ENCODE measurements around the gene SLC37A2. TPM values are rescaled to one million over a fixed set of nuclear protein-coding genes. Genes with fewer than 3 reads are reported as not detected.

The SLC37A2 gene
- total RNA-seq, 1 donor from 2014 or later: 1.3 TPM

DNA sequence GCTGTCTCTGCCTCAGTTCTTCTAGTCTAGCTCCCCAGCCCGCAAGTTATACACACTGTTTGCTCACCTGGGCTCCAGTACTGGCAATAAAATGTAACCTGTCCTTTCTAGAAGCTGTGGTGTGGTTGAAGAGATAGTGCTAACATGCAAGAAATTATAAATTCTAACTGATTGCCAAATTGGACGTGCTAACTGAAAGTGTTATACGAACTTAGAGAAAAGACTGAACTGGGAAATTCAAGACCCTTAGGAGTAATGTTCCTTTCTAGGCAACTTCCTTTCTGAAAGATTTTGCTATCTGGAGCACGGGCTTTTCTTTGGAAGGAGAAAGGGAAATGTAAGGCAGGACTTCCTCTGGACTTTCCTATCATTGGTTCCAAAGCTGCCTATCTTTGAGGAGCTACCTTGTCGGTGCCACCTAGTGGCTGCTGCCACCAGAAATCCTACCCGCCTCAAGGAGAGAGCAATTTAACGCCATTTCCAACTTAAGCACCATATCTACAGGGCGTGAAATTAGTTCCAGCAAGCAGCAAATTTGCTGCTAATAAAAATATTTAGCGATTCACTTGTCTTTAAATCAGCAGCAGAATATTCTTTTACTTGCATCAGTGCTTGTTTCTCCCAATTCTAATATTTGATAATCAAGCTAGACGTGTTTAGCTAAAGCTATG, 61.0 kb downstream of the SLC37A2 start:
- H3K27me3 ChIP-seq (ENCODE audit: insufficient read depth, low read length): no peaks in the 10 kb centered on the region
- DNase-seq (ENCODE audit: low read depth) (peak; percentile 42), FAIRE-seq (no peak)
- Mint-ChIP-seq H3K4me3 (ENCODE audit: unreplicated experiment) (no peak overlapping the region), H3K27ac (ENCODE audit: unreplicated experiment) (no peak overlapping the region), H3K9me3 (ENCODE audit: unreplicated experiment) (peaks cover under 1% of the 10 kb centered on the region), H3K27me3 (ENCODE audit: low read depth, unreplicated experiment) (peaks cover 11% of the 10 kb centered on the region), H3K36me3 (ENCODE audit: low read depth, unreplicated experiment) (no peaks in the 10 kb centered on the region), H3K4me1 (ENCODE audit: low read depth, unreplicated experiment) (peaks cover 18% of the 10 kb centered on the region)
- H3K4me3 ChIP-seq (ENCODE audit: insufficient read depth, low read depth, low read length): no peak overlapping the region
- H3K79me2 ChIP-seq (ENCODE audit: insufficient read depth, low read length): no peaks in the 10 kb centered on the region
- no peak for TF ChIP-seq EZH2 (IDR thresholded peaks at IDR 0.05; ENCODE audit: insufficient read depth, low read length)
- TF ChIP-seq, protein P1, sequence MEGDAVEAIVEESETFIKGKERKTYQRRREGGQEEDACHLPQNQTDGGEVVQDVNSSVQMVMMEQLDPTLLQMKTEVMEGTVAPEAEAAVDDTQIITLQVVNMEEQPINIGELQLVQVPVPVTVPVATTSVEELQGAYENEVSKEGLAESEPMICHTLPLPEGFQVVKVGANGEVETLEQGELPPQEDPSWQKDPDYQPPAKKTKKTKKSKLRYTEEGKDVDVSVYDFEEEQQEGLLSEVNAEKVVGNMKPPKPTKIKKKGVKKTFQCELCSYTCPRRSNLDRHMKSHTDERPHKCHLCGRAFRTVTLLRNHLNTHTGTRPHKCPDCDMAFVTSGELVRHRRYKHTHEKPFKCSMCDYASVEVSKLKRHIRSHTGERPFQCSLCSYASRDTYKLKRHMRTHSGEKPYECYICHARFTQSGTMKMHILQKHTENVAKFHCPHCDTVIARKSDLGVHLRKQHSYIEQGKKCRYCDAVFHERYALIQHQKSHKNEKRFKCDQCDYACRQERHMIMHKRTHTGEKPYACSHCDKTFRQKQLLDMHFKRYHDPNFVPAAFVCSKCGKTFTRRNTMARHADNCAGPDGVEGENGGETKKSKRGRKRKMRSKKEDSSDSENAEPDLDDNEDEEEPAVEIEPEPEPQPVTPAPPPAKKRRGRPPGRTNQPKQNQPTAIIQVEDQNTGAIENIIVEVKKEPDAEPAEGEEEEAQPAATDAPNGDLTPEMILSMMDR (IDR thresholded peaks at IDR 0.05; ENCODE audit: insufficient read depth, low read depth, low read length): peak; percentile 39
- H3K9me3 ChIP-seq (ENCODE audit: insufficient read depth, low read depth, low read length): no peaks in the 10 kb centered on the region
- no peaks in the 10 kb centered on the region for H4K20me1 ChIP-seq (ENCODE audit: insufficient read depth, low read length)
- no peaks in the 10 kb centered on the region for H3K4me1 ChIP-seq (ENCODE audit: insufficient read depth, low read length)
- H3K9ac ChIP-seq (ENCODE audit: low read length): no peak overlapping the region
- no peak overlapping the region for H3K27ac ChIP-seq (ENCODE audit: low read depth, low read length)
- H3K4me2 ChIP-seq (ENCODE audit: low read length): no peak overlapping the region
- peak overlapping the region; percentile 15 for H2AFZ ChIP-seq (ENCODE audit: low read depth, low read length)
- H3K36me3 ChIP-seq (ENCODE audit: insufficient read depth, low read length): no peaks in the 10 kb centered on the region

DNA sequence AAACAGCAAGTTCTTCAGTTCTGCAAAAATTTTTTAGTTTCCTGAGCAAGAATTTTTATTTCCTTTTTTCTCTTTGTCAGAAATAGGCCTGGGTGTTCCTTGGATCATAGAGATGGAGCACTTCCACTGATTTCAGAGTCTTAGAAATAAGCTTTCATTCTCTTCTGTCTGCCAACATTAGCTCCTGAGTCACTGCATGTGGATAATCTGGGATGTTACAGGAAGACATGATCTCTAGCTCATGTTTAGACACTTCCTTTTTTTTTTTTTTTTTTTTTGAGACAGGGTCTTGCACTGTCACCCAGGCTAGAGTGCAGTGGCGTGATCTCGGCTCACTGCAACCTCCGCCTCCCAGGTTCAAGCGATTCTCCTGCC, 61.5 kb downstream of the SLC37A2 start:
- FAIRE-seq (no peak), DNase-seq (ENCODE audit: low read depth) (no peak)
- Mint-ChIP-seq H3K4me1 (ENCODE audit: low read depth, unreplicated experiment) (peaks cover 21% of the 10 kb centered on the region), H3K36me3 (ENCODE audit: low read depth, unreplicated experiment) (no peaks in the 10 kb centered on the region), H3K27ac (ENCODE audit: unreplicated experiment) (no peak overlapping the region), H3K9me3 (ENCODE audit: unreplicated experiment) (peaks cover 1% of the 10 kb centered on the region), H3K27me3 (ENCODE audit: low read depth, unreplicated experiment) (peaks cover 11% of the 10 kb centered on the region), H3K4me3 (ENCODE audit: unreplicated experiment) (no peak overlapping the region)
- no peaks in the 10 kb centered on the region for H3K36me3 ChIP-seq (ENCODE audit: insufficient read depth, low read length)
- H3K79me2 ChIP-seq (ENCODE audit: insufficient read depth, low read length): no peaks in the 10 kb centered on the region
- H2AFZ ChIP-seq (ENCODE audit: low read depth, low read length): no peak overlapping the region
- H4K20me1 ChIP-seq (ENCODE audit: insufficient read depth, low read length): no peaks in the 10 kb centered on the region
- TF ChIP-seq, protein P1 (IDR thresholded peaks at IDR 0.05; ENCODE audit: insufficient read depth, low read depth, low read length): no peak
- no peak for TF ChIP-seq EZH2 (IDR thresholded peaks at IDR 0.05; ENCODE audit: insufficient read depth, low read length)
- no peak overlapping the region for H3K27ac ChIP-seq (ENCODE audit: low read depth, low read length)
- H3K4me2 ChIP-seq (ENCODE audit: low read length): no peak overlapping the region
- H3K27me3 ChIP-seq (ENCODE audit: insufficient read depth, low read length): no peaks in the 10 kb centered on the region
- H3K9ac ChIP-seq (ENCODE audit: low read length): no peak overlapping the region
- H3K4me1 ChIP-seq (ENCODE audit: insufficient read depth, low read length): no peaks in the 10 kb centered on the region
- no peaks in the 10 kb centered on the region for H3K9me3 ChIP-seq (ENCODE audit: insufficient read depth, low read depth, low read length)
- H3K4me3 ChIP-seq (ENCODE audit: insufficient read depth, low read depth, low read length): no peak overlapping the region

DNA sequence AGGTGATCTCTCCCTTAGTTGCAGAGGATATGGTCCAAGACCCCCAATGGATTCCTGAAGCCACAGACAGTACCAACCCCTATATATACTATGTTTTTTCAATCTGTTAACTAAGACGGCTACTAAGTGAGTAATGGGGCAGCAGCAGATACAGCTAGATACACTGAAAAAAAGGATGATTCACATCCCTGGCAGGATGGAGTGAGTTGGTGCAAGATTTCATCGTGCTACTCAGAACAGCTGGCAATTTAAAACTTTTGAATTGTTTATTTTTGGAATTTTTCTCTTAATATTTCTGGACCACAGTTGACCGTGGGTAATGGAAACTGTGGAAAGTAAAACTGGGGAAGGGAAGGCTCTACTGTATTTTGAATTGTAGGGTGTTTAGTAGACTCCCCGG, 65.3 kb downstream of the SLC37A2 start:
- no peak overlapping the region for H3K4me3 Mint-ChIP-seq (ENCODE audit: unreplicated experiment)
- Histone ChIP-seq H3K4me3 (ENCODE audit: insufficient read depth, low read depth, low read length) (no peak overlapping the region), H3K79me2 (ENCODE audit: insufficient read depth, low read length) (no peaks in the 10 kb centered on the region), H3K36me3 (ENCODE audit: insufficient read depth, low read length) (no peaks in the 10 kb centered on the region), H3K27me3 (ENCODE audit: insufficient read depth, low read length) (no peaks in the 10 kb centered on the region), H2AFZ (ENCODE audit: low read depth, low read length) (no peak overlapping the region), H3K9me3 (ENCODE audit: insufficient read depth, low read depth, low read length) (no peaks in the 10 kb centered on the region), H3K27ac (ENCODE audit: low read depth, low read length) (no peak overlapping the region), H3K9ac (ENCODE audit: low read length) (no peak overlapping the region), H4K20me1 (ENCODE audit: insufficient read depth, low read length) (no peaks in the 10 kb centered on the region), H3K4me2 (ENCODE audit: low read length) (peak overlapping the region; percentile 32), H3K4me1 (ENCODE audit: insufficient read depth, low read length) (no peaks in the 10 kb centered on the region)
- no peak for TF ChIP-seq EZH2 (IDR thresholded peaks at IDR 0.05; ENCODE audit: insufficient read depth, low read length)
- TF ChIP-seq, protein P1 (IDR thresholded peaks at IDR 0.05; ENCODE audit: insufficient read depth, low read depth, low read length): no peak
- no peaks in the 10 kb centered on the region for H3K36me3 Mint-ChIP-seq (ENCODE audit: low read depth, unreplicated experiment)
- FAIRE-seq: no peak
- H3K27ac Mint-ChIP-seq (ENCODE audit: unreplicated experiment): peak overlapping the region; percentile 85
- DNase-seq (ENCODE audit: low read depth): peak; percentile 66
- H3K4me1 Mint-ChIP-seq (ENCODE audit: low read depth, unreplicated experiment): peaks cover 21% of the 10 kb centered on the region
- peaks cover 1% of the 10 kb centered on the region for H3K9me3 Mint-ChIP-seq (ENCODE audit: unreplicated experiment)
- peaks cover 11% of the 10 kb centered on the region for H3K27me3 Mint-ChIP-seq (ENCODE audit: low read depth, unreplicated experiment)
